Hepatic stellate cell (primary cell): ENCODE data around the gene C11orf21.

Experiments
- DNase-seq: peaks from one replicate; pipeline ENCODE4 v3.0.0; 2011; ENCODE audit warnings: low spot score

The C11orf21 gene

GRCh38 chr11:2271327-2272227 is 30.1 kb downstream of the C11orf21 start:
- no peak for DNase-seq

GRCh38 chr11:2271077-2271326 is 30.7 kb downstream of the C11orf21 start:
- no peak for DNase-seq

GRCh38 chr11:2270322-2271076 is 31.2 kb downstream of the C11orf21 start, which contains the start of gene ASCL2:
TSS of gene ASCL2 (minus strand) at chr11:2270588. CDS start at chr11:2270332, 256 bp downstream.
- DNase-seq = no peak

- no peak for DNase-seq
Measured at GRCh38 chr11:2269601-2270321, 32.0 kb downstream of the C11orf21 start.

- DNase-seq = no peak
Measured at GRCh38 chr11:2268729-2269600, 32.8 kb downstream of the C11orf21 start.

- DNase-seq = no peak
Measured at GRCh38 chr11:2267851-2268728, 33.6 kb downstream of the C11orf21 start.

GRCh38 chr11:2267306-2267850 is 34.3 kb downstream of the C11orf21 start:
- no peak for DNase-seq

GRCh38 chr11:2266586-2267305 is 35.0 kb downstream of the C11orf21 start:
- no peak for DNase-seq

GRCh38 chr11:2265854-2266585 is 35.7 kb downstream of the C11orf21 start:
- no peak for DNase-seq

- no peak for DNase-seq
Measured at GRCh38 chr11:2265396-2265795, 36.3 kb downstream of the C11orf21 start.

GRCh38 chr11:2264366-2265053 is 37.2 kb downstream of the C11orf21 start:
- DNase-seq = no peak

- no peak for DNase-seq
Measured at GRCh38 chr11:2263724-2264360, 37.9 kb downstream of the C11orf21 start.

- DNase-seq = no peak
Measured at GRCh38 chr11:2263071-2263565, 38.6 kb downstream of the C11orf21 start.

GRCh38 chr11:2262301-2263070 is 39.2 kb downstream of the C11orf21 start:
- no peak for DNase-seq

- no peak for DNase-seq
Measured at GRCh38 chr11:2261436-2262230, 40.1 kb downstream of the C11orf21 start.
